Skeletal muscle satellite cell (primary cell): ENCODE measurements around the gene DIRAS2.

ENCODE experiments used
- H3K27me3 ChIP-seq: 2 replicates; pipeline ENCODE4 v1.7.0; 2013; ENCODE audit warnings: low read length; ENCODE audit not compliant: control insufficient read depth, insufficient read depth
- H3K36me3 ChIP-seq: 2 replicates; pipeline ENCODE4 v1.7.0; 2013; ENCODE audit warnings: mild to moderate bottlenecking, control low read depth, low read length; ENCODE audit not compliant: insufficient read depth
- H3K4me1 ChIP-seq: 2 replicates; pipeline ENCODE4 v1.7.0; 2013; ENCODE audit warnings: low read length; ENCODE audit not compliant: control insufficient read depth, insufficient read depth
- H3K4me2 ChIP-seq: 2 replicates; pipeline ENCODE4 v1.7.0; 2013; ENCODE audit warnings: mild to moderate bottlenecking, low read length
- H3K4me3 ChIP-seq: 2 replicates; pipeline ENCODE4 v1.7.0; 2013; ENCODE audit warnings: low read length
- H3K9ac ChIP-seq: 2 replicates; pipeline ENCODE4 v1.7.0; 2013; ENCODE audit warnings: mild to moderate bottlenecking, low read depth, low read length, moderate library complexity
- H3K9me3 ChIP-seq: replicated peaks from 2 replicates; pipeline ENCODE4 v1.7.0; 2013; ENCODE audit warnings: mild to moderate bottlenecking, control low read depth, low read length

DIRAS2 gene

GRCh38 chr9:90645721-90646120 is 3.1 kb upstream of the DIRAS2 start:
- no peaks in the 10 kb centered on the region for H3K9me3 ChIP-seq
- peaks cover 36% of the 10 kb centered on the region for H3K27me3 ChIP-seq
- H3K4me2 ChIP-seq = no peak overlapping the region
- no peak overlapping the region for H3K9ac ChIP-seq
- no peaks in the 10 kb centered on the region for H3K36me3 ChIP-seq
- peaks cover 3% of the 10 kb centered on the region for H3K4me1 ChIP-seq
- no peak overlapping the region for H3K4me3 ChIP-seq

GRCh38 chr9:90641884-90642487 is 638 bp downstream of the DIRAS2 start:
- Histone ChIP-seq H3K9me3 (no peaks in the 10 kb centered on the region), H3K4me2 (peak overlapping the region; percentile 92)

GRCh38 chr9:90641086-90641485 is 1.5 kb downstream of the DIRAS2 start:
- H3K27me3 ChIP-seq = peaks cover 45% of the 10 kb centered on the region
- no peaks in the 10 kb centered on the region for H3K9me3 ChIP-seq
- H3K4me2 ChIP-seq = no peak overlapping the region

More at GRCh38 chr9:90641884-90642487, 638 bp downstream of the DIRAS2 start:
- Histone ChIP-seq H3K27me3 (peaks cover 45% of the 10 kb centered on the region), H3K4me1 (peaks cover 3% of the 10 kb centered on the region), H3K9ac (no peak overlapping the region), H3K4me3 (no peak overlapping the region), H3K36me3 (no peaks in the 10 kb centered on the region)

GRCh38 chr9:90640361-90640760 is 2.3 kb downstream of the DIRAS2 start:
- no peaks in the 10 kb centered on the region for H3K36me3 ChIP-seq
- no peak overlapping the region for H3K4me2 ChIP-seq
- H3K9me3 ChIP-seq = no peaks in the 10 kb centered on the region
- no peak overlapping the region for H3K9ac ChIP-seq
- H3K4me1 ChIP-seq = peaks cover 3% of the 10 kb centered on the region
- H3K4me3 ChIP-seq = no peak overlapping the region
- peaks cover 44% of the 10 kb centered on the region for H3K27me3 ChIP-seq

More at GRCh38 chr9:90641086-90641485, 1.5 kb downstream of the DIRAS2 start:
- Histone ChIP-seq H3K4me1 (peaks cover 3% of the 10 kb centered on the region), H3K9ac (no peak overlapping the region), H3K36me3 (no peaks in the 10 kb centered on the region), H3K4me3 (no peak overlapping the region)

DNA sequence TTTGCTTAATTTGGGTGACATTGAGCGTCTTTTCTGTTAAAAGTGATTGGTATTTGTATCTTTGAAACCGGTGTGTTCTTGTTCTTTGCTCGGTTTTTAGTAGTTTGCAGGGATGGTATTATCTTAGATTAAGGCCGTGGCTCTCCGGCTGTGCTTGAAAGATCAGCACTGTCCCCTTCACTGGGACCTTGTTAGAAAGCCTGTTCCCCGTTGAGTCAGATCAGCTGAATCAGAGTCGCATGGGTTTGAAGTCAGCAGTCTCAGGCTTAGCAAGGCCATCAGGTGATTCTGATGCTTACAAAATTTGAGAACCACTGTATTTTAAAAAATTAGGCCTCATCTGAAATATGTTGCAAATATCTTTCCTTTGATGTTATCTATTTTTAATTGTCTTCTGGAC is 5.0 kb downstream of the DIRAS2 start:
- Histone ChIP-seq H3K36me3 (no peaks in the 10 kb centered on the region), H3K9ac (no peak overlapping the region), H3K4me3 (no peak overlapping the region), H3K27me3 (peaks cover 28% of the 10 kb centered on the region), H3K4me1 (peaks cover 2% of the 10 kb centered on the region), H3K4me2 (no peak overlapping the region), H3K9me3 (no peaks in the 10 kb centered on the region)

- Histone ChIP-seq H3K4me2 (no peak overlapping the region), H3K9me3 (no peaks in the 10 kb centered on the region), H3K9ac (no peak overlapping the region), H3K36me3 (no peaks in the 10 kb centered on the region), H3K4me1 (no peaks in the 10 kb centered on the region), H3K4me3 (no peak overlapping the region), H3K27me3 (no peaks in the 10 kb centered on the region)
Measured at GRCh38 chr9:90632647-90633207, 9.9 kb downstream of the DIRAS2 start.

GRCh38 chr9:90631964-90632363 is 10.7 kb downstream of the DIRAS2 start:
- Histone ChIP-seq H3K36me3 (no peaks in the 10 kb centered on the region), H3K4me3 (no peak overlapping the region), H3K4me1 (no peaks in the 10 kb centered on the region), H3K9ac (no peak overlapping the region), H3K4me2 (no peak overlapping the region), H3K27me3 (no peaks in the 10 kb centered on the region), H3K9me3 (no peaks in the 10 kb centered on the region)

DNA sequence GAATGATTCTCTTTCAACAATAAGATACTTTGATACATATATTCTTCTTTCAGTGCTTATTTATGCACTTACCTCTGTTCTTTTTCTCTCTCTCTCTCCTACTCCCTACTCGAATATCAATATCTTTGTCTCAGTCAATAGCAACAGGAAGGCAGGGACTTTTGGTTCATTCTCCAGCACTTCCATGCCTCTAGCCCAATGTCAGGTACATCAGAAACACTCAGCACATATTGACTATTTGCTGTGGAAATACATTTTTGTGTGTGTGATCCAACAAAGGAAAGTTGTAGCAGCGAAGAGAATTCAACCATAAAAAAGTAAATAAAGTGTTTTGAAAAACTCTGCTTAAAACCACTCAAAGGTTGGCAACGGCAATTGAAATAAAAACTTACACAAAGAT is 12.6 kb downstream of the DIRAS2 start:
- Histone ChIP-seq H3K9me3 (no peaks in the 10 kb centered on the region), H3K27me3 (no peaks in the 10 kb centered on the region), H3K4me1 (no peaks in the 10 kb centered on the region), H3K4me2 (no peak overlapping the region), H3K9ac (no peak overlapping the region), H3K4me3 (no peak overlapping the region), H3K36me3 (no peaks in the 10 kb centered on the region)

GRCh38 chr9:90629354-90629753 is 13.3 kb downstream of the DIRAS2 start:
- Histone ChIP-seq H3K4me3 (no peak overlapping the region), H3K9me3 (no peaks in the 10 kb centered on the region), H3K9ac (no peak overlapping the region), H3K4me1 (no peaks in the 10 kb centered on the region), H3K27me3 (no peaks in the 10 kb centered on the region), H3K4me2 (no peak overlapping the region), H3K36me3 (no peaks in the 10 kb centered on the region)

DNA sequence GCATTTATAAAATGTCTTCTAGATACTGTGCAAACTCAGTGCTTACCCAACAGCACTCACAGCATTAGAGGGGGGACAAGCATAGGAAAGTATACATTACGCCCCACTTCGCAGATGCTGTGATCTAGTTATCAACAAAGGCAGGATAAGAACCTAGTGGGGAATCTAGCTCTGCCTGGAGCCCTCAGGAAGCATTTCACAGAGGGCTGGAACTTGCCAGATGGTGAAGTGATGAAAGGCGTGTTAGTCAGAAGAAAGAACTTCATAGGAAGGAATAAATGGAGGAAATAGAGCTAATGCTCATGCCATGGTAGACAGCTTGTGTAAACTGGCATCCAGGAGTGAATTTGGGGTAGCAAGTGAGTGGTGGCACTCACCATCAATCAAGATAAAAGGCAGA is 25.8 kb downstream of the DIRAS2 start:
- H3K27me3 ChIP-seq = no peaks in the 10 kb centered on the region
- no peaks in the 10 kb centered on the region for H3K4me1 ChIP-seq
- H3K9ac ChIP-seq = no peak overlapping the region
- H3K9me3 ChIP-seq = no peaks in the 10 kb centered on the region
- no peak overlapping the region for H3K4me3 ChIP-seq
- H3K4me2 ChIP-seq = no peak overlapping the region
- no peaks in the 10 kb centered on the region for H3K36me3 ChIP-seq

GRCh38 chr9:90613502-90613901 is 29.1 kb downstream of the DIRAS2 start:
- H3K27me3 ChIP-seq = no peaks in the 10 kb centered on the region
- H3K9me3 ChIP-seq = no peaks in the 10 kb centered on the region
- H3K36me3 ChIP-seq = no peaks in the 10 kb centered on the region
- H3K4me2 ChIP-seq = no peak overlapping the region
- no peak overlapping the region for H3K9ac ChIP-seq
- H3K4me3 ChIP-seq = no peak overlapping the region
- H3K4me1 ChIP-seq = no peaks in the 10 kb centered on the region

GRCh38 chr9:90612957-90613356 is 29.7 kb downstream of the DIRAS2 start:
- Histone ChIP-seq H3K4me1 (no peaks in the 10 kb centered on the region), H3K36me3 (no peaks in the 10 kb centered on the region), H3K4me3 (no peak overlapping the region), H3K9ac (no peak overlapping the region), H3K9me3 (no peaks in the 10 kb centered on the region), H3K4me2 (no peak overlapping the region), H3K27me3 (no peaks in the 10 kb centered on the region)
